GM23338 (cell line): ENCODE data around the gene NCKAP5.

Experiments
- CTCF ChIP-seq, 2 experiments: fragments of 200-600 bp in 1 of 2; sonication (generic) in 1 of 2; conservative IDR thresholded peaks; 2 replicates each; pipeline versions ENCODE4 v1.5.1 to v1.6.1; 2016 to 2017; ENCODE audit warnings: antibody characterized with exemption in 2 of 2, low read depth in 2 of 2, mild to moderate bottlenecking in 2 of 2, moderate library complexity in 1 of 2
- JUNB ChIP-seq: IDR thresholded peaks from one replicate; pipeline ENCODE4 v1.6.1; 2016; ENCODE audit warnings: antibody characterized with exemption; ENCODE audit not compliant: unreplicated experiment
- POLR2AphosphoS5 ChIP-seq: IDR thresholded peaks from 2 replicates; pipeline ENCODE4 v1.6.1; 2016; ENCODE audit warnings: antibody characterized with exemption, low read depth
- REST ChIP-seq: IDR thresholded peaks from one replicate; pipeline ENCODE4 v1.6.1; 2018; ENCODE audit warnings: antibody characterized with exemption; ENCODE audit not compliant: unreplicated experiment

- no peak for TF ChIP-seq CTCF (conservative IDR thresholded peaks at IDR 0.05; ENCODE audit: low read depth in 2 of 2)
- TF ChIP-seq REST, result no peak
- TF ChIP-seq POLR2AphosphoS5, result no peak
- TF ChIP-seq JUNB, result no peak
Measured at GRCh38 chr2:132979339-132980093, 588.7 kb downstream of the NCKAP5 start.
